Astrocyte (in vitro differentiated cells and primary cell): ENCODE measurements around the gene SLC26A9.

ENCODE experiments used
- CTCF ChIP-seq: IDR thresholded peaks from 2 replicates; pipeline ENCODE4 v1.5.1; 2011; ENCODE audit warnings: low read depth, mild to moderate bottlenecking, inconsistent platforms, low read length, moderate library complexity; ENCODE audit not compliant: insufficient read depth
- EZH2 ChIP-seq: IDR thresholded peaks from 2 replicates; pipeline ENCODE4 v1.6.1; 2012; ENCODE audit warnings: mild to moderate bottlenecking, low read length, inconsistent platforms; ENCODE audit not compliant: insufficient read depth

GRCh38 chr1:205942631-205943159, 561 bp downstream of the SLC26A9 start:
- no peak for TF ChIP-seq CTCF
- TF ChIP-seq EZH2, result no peak
